ENCODE results near the gene ZFAND3. TPM values are rescaled to one million over a fixed set of nuclear protein-coding genes. Genes with fewer than 3 reads are reported as not detected.

Gene ZFAND3
- total RNA-seq, 2 experiments from 2014 or later = 34.4 to 37.0 TPM

- intact Hi-C loops (cut with DNase I, micrococcal nuclease) = no loop called here
- H3K36me3 Mint-ChIP-seq (ENCODE audit: low read depth) = peaks cover 47% of the 10 kb centered on the region
- Histone ChIP-seq H3K27ac (ENCODE audit: low read depth in 1 of 2, low read length in 2 of 2) (no peak overlapping the region), H3K36me3 (ENCODE audit: insufficient read depth, low read length) (peaks cover 10% of the 10 kb centered on the region), H3K4me3 (ENCODE audit: low read length) (no peak overlapping the region), H3K27me3 (ENCODE audit: control insufficient read depth in 1 of 2, insufficient read depth in 2 of 2, low read length in 2 of 2) (no peaks in the 10 kb centered on the region), H3K4me1 (ENCODE audit: insufficient read depth, low read length) (no peaks in the 10 kb centered on the region), H3K9me3 (ENCODE audit: control insufficient read depth in 1 of 2, insufficient read depth in 1 of 2, low read length in 2 of 2) (no peaks in the 10 kb centered on the region)
- H3K9me3 Mint-ChIP-seq = no peaks in the 10 kb centered on the region
- ChIA-PET POLR2A (no interaction called here), CTCF (no interaction called here)
- no peaks in the 10 kb centered on the region for H3K4me1 Mint-ChIP-seq (ENCODE audit: low read depth)
- no peaks in the 10 kb centered on the region for H3K27me3 Mint-ChIP-seq
- H3K27ac Mint-ChIP-seq = no peak overlapping the region
- no peak for TF ChIP-seq CTCF (IDR thresholded peaks at IDR 0.05)
- ATAC-seq (ENCODE audit: poor library complexity) = no peak
- no peak overlapping the region for H3K4me3 Mint-ChIP-seq
- DNase-seq = no peak
Measured at GRCh38 chr6:38191418-38191817, 371.9 kb downstream of the ZFAND3 start.

GRCh38 chr6:38192011-38192410, 372.5 kb downstream of the ZFAND3 start:
- no peak for TF ChIP-seq CTCF (IDR thresholded peaks at IDR 0.05)
- H3K4me1 ChIP-seq (ENCODE audit: insufficient read depth, low read length) = no peaks in the 10 kb centered on the region
- peaks cover 10% of the 10 kb centered on the region for H3K36me3 ChIP-seq (ENCODE audit: insufficient read depth, low read length)
- Mint-ChIP-seq H3K4me3 (no peak overlapping the region), H3K9me3 (no peaks in the 10 kb centered on the region), H3K4me1 (ENCODE audit: low read depth) (no peaks in the 10 kb centered on the region), H3K27ac (no peak overlapping the region), H3K27me3 (no peaks in the 10 kb centered on the region), H3K36me3 (ENCODE audit: low read depth) (peaks cover 44% of the 10 kb centered on the region)
- ChIA-PET POLR2A (no interaction called here), CTCF (no interaction called here)
- H3K27me3 ChIP-seq (ENCODE audit: control insufficient read depth in 1 of 2, insufficient read depth in 2 of 2, low read length in 2 of 2) = no peaks in the 10 kb centered on the region
- ATAC-seq (ENCODE audit: poor library complexity) (no peak), DNase-seq (no peak)
- no peaks in the 10 kb centered on the region for H3K9me3 ChIP-seq (ENCODE audit: control insufficient read depth in 1 of 2, insufficient read depth in 1 of 2, low read length in 2 of 2)
- no peak overlapping the region for H3K27ac ChIP-seq (ENCODE audit: low read depth in 1 of 2, low read length in 2 of 2)
- H3K4me3 ChIP-seq (ENCODE audit: low read length) = no peak overlapping the region
- intact Hi-C loops (cut with DNase I, micrococcal nuclease) = no loop called here

- CTCF ChIA-PET = no interaction called here
- DNase-seq (no peak), ATAC-seq (ENCODE audit: poor library complexity) (no peak)
- Histone ChIP-seq H3K36me3 (ENCODE audit: insufficient read depth, low read length) (peaks cover 9% of the 10 kb centered on the region), H3K27me3 (ENCODE audit: control insufficient read depth in 1 of 2, insufficient read depth in 2 of 2, low read length in 2 of 2) (no peaks in the 10 kb centered on the region), H3K9me3 (ENCODE audit: control insufficient read depth in 1 of 2, insufficient read depth in 1 of 2, low read length in 2 of 2) (no peaks in the 10 kb centered on the region), H3K4me3 (ENCODE audit: low read length) (no peak overlapping the region), H3K4me1 (ENCODE audit: insufficient read depth, low read length) (no peaks in the 10 kb centered on the region), H3K27ac (ENCODE audit: low read depth in 1 of 2, low read length in 2 of 2) (no peak overlapping the region)
- Mint-ChIP-seq H3K4me3 (no peak overlapping the region), H3K4me1 (ENCODE audit: low read depth) (no peaks in the 10 kb centered on the region), H3K36me3 (ENCODE audit: low read depth) (peaks cover 39% of the 10 kb centered on the region), H3K9me3 (no peaks in the 10 kb centered on the region), H3K27ac (no peak overlapping the region), H3K27me3 (no peaks in the 10 kb centered on the region)
- TF ChIP-seq CTCF (IDR thresholded peaks at IDR 0.05) = no peak
- intact Hi-C loops (cut with DNase I, micrococcal nuclease) = no loop called here
- POLR2A ChIA-PET = no interaction called here
Measured at GRCh38 chr6:38192487-38192886, 373.0 kb downstream of the ZFAND3 start.
